HL-60 (cell line): Measurements from ENCODE around the gene DZIP1.

Source experiments
- DNase-seq, 2 experiments: peaks; one replicate each; pipeline ENCODE4 v3.0.0-alpha.2; 2010 to 2020; ENCODE audit warnings: low read depth in 1 of 2, low spot score in 1 of 2
- H3K27ac ChIP-seq: fragments of 250-450 bp; sonication (Bioruptor Pico); replicated peaks from 2 replicates; pipeline ENCODE4 v1.5.1; 2020; ENCODE audit warnings: mild to moderate bottlenecking, moderate library complexity
- H3K27me3 ChIP-seq: fragments of 250-450 bp; sonication (Bioruptor Pico); 2 replicates; pipeline ENCODE4 v1.5.1; 2021; ENCODE audit warnings: mild to moderate bottlenecking, moderate library complexity; ENCODE audit not compliant: insufficient read depth, poor library complexity, severe bottlenecking
- H3K4me3 ChIP-seq: replicated peaks from 2 replicates; pipeline ENCODE4 v1.5.1; 2011; ENCODE audit warnings: mild to moderate bottlenecking, control low read depth, low read length; ENCODE audit not compliant: insufficient read depth
- CTCF ChIP-seq: IDR thresholded peaks from one replicate; pipeline ENCODE4 v1.5.1; 2011; ENCODE audit warnings: low read length, control low read depth, inconsistent platforms; ENCODE audit not compliant: insufficient read depth
- GABPA ChIP-seq: IDR thresholded peaks from 2 replicates; pipeline ENCODE4 v1.6.1; 2012; ENCODE audit warnings: low read depth
- POLR2AphosphoS5 ChIP-seq: IDR thresholded peaks from 2 replicates; pipeline ENCODE4 v1.6.1; 2012; ENCODE audit warnings: low read depth
- REST ChIP-seq: IDR thresholded peaks from 2 replicates; pipeline ENCODE4 v1.6.1; 2012; ENCODE audit warnings: low read depth; ENCODE audit not compliant: insufficient replicate concordance
- SPI1 ChIP-seq: IDR thresholded peaks from 2 replicates; pipeline ENCODE4 v1.6.1; 2012; ENCODE audit warnings: low read depth, mild to moderate bottlenecking, borderline replicate concordance

DZIP1 gene

GRCh38 chr13:95614641-95615245 lies 29.8 kb downstream of the DZIP1 start:
- Histone ChIP-seq H3K27ac (no peak overlapping the region), H3K4me3 (no peak overlapping the region), H3K27me3 (no peaks in the 10 kb centered on the region)
- no peak for DNase-seq
- TF ChIP-seq REST (no peak), SPI1 (no peak), CTCF (no peak), GABPA (no peak), POLR2AphosphoS5 (no peak)

DNA sequence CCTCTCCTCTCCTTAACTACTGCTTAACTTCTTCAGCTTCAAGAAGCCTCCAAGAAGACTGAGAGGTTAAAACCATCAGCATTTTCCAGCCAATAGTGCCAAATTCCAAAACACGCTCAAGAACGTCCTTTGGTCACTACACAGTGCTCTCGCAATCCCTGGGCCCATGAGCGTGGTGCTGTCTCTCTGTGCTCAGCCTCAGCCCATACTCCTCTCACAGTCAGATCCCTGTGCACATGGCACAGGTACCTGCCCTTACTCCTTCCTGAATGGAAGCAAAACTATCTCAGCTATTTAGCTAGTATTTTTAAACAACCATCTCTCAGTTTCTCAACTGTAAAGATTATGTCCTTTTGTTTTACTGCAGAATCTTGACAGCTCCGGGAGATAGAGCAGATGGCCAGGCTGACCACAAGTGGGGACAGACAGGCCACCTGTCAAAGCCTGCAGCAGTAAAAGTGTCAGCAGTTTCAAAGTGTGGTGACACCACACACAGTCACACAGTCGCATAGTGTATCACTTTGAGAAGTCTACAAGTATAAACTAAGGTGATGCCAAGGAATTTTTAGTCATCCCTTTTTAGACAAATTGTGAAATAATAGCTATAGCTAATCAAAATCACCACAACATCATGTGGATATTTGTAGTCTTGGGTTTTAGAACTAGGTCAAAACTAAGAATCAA lies 35.7 kb downstream of the DZIP1 start:
- no peak for TF ChIP-seq CTCF
- no peak for TF ChIP-seq SPI1
- TF ChIP-seq REST = no peak
- TF ChIP-seq POLR2AphosphoS5 = no peak
- TF ChIP-seq GABPA = no peak
- no peak for DNase-seq
- Histone ChIP-seq H3K4me3 (no peak overlapping the region), H3K27ac (no peak overlapping the region), H3K27me3 (peaks cover 3% of the 10 kb centered on the region)

- no peak overlapping the region for H3K4me3 ChIP-seq
- no peak for DNase-seq
- H3K27ac ChIP-seq = no peak overlapping the region
- peaks cover 3% of the 10 kb centered on the region for H3K27me3 ChIP-seq
- no peak for TF ChIP-seq GABPA
- TF ChIP-seq REST = no peak
- TF ChIP-seq CTCF = no peak
- no peak for TF ChIP-seq POLR2AphosphoS5
- TF ChIP-seq SPI1 = no peak
These were observed 37.1 kb downstream of the DZIP1 start for GRCh38 chr13:95607366-95607765.
